ENCODE data around the gene CDK14. TPM values are rescaled to one million over a fixed set of nuclear protein-coding genes. Genes with fewer than 3 reads are reported as not detected.

Gene CDK14
- polyA plus RNA-seq, 1 donor: 9.7 TPM

Other genes starting within 250 kb of the CDK14 start
- gene GTPBP10, start 249.6 kb upstream of the CDK14 start, polyA plus RNA-seq: 22.7 TPM
- 41.7 TPM for gene CLDN12, start 192.9 kb upstream of the CDK14 start, polyA plus RNA-seq
- gene PTTG1IP2, start 126.7 kb upstream of the CDK14 start, polyA plus RNA-seq: not detected

Measured in large intestine (tissue), 1 donor.